Memory B cell (primary cell): ENCODE measurements around the gene RAB11FIP5.
"Not testable (repeated sequence)": the region's sequence is repeated elsewhere in the genome, so short reads cannot be mapped to it uniquely, and the experiment has no call there.

Experiments used
- ATAC-seq: fragments of 150-1000 bp; cut with Tn5 transposase; 2 replicates; pipeline ENCODE4 v1.10.0; 2021; ENCODE audit warnings: low read depth, mild to moderate bottlenecking, moderate library complexity
- DNase-seq, 2 donors: peaks; one replicate each; pipeline ENCODE4 v3.0.0; 2022; ENCODE audit warnings: low spot score in 2 of 2
- H3K27ac Mint-ChIP-seq: one replicate; pipeline ENCODE4 v1.8.0; 2022; ENCODE audit warnings: mild to moderate bottlenecking, moderate library complexity, mixed read lengths
- H3K27me3 Mint-ChIP-seq: one replicate; pipeline ENCODE4 v1.8.0; 2022; ENCODE audit warnings: mixed read lengths
- H3K36me3 Mint-ChIP-seq: one replicate; pipeline ENCODE4 v1.8.0; 2022; ENCODE audit warnings: mild to moderate bottlenecking, mixed read lengths
- H3K4me1 Mint-ChIP-seq: one replicate; pipeline ENCODE4 v1.8.0; 2022; ENCODE audit warnings: mixed read lengths
- H3K4me3 Mint-ChIP-seq: one replicate; pipeline ENCODE4 v1.8.0; 2022; ENCODE audit warnings: mild to moderate bottlenecking, moderate library complexity, mixed read lengths
- H3K9me3 Mint-ChIP-seq: one replicate; pipeline ENCODE4 v1.8.0; 2022; ENCODE audit warnings: mixed read lengths

RAB11FIP5 gene

GRCh38 chr2:73103018-73103542, 9.7 kb downstream of the RAB11FIP5 start:
- Mint-ChIP-seq H3K27ac (no peak overlapping the region), H3K27me3 (peaks cover 2% of the 10 kb centered on the region), H3K9me3 (no peaks in the 10 kb centered on the region), H3K4me1 (no peaks in the 10 kb centered on the region), H3K4me3 (no peak overlapping the region), H3K36me3 (no peaks in the 10 kb centered on the region)
- no peak for DNase-seq
- ATAC-seq: no peak

GRCh38 chr2:73101626-73102256, 11.0 kb downstream of the RAB11FIP5 start:
- Mint-ChIP-seq H3K27me3 (peaks cover 4% of the 10 kb centered on the region), H3K4me3 (no peak overlapping the region), H3K27ac (no peak overlapping the region), H3K36me3 (no peaks in the 10 kb centered on the region), H3K9me3 (no peaks in the 10 kb centered on the region), H3K4me1 (no peaks in the 10 kb centered on the region)
- DNase-seq: no peak
- no peak for ATAC-seq

DNA sequence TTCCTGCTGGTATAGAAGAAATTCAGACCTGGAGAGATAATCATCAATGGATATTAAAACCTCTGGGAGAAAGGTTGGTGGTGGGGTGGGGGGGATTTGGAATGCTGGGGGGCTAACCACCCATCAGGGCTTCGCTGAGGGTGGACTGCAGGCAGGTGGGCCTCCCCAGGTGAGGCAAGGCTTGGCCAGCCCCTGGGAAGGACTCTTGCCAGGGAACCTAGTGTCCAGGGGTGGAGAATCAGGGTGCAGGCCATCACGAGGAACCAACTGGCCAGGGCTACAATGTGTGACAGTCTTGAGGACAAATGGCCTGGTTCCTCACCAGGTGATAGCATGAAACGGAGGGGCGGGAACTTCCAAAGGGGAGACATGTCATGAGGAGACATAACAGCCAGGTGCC, 11.8 kb downstream of the RAB11FIP5 start:
- Mint-ChIP-seq H3K36me3 (no peaks in the 10 kb centered on the region), H3K27me3 (peaks cover 4% of the 10 kb centered on the region), H3K27ac (no peak overlapping the region), H3K4me3 (no peak overlapping the region), H3K9me3 (no peaks in the 10 kb centered on the region), H3K4me1 (no peaks in the 10 kb centered on the region)
- DNase-seq: no peak
- ATAC-seq: no peak

GRCh38 chr2:73099486-73099885, 13.3 kb downstream of the RAB11FIP5 start:
- DNase-seq (no peak), ATAC-seq (no peak)
- Mint-ChIP-seq H3K9me3 (no peaks in the 10 kb centered on the region), H3K36me3 (no peaks in the 10 kb centered on the region), H3K4me3 (no peak overlapping the region), H3K27ac (no peak overlapping the region), H3K27me3 (peaks cover 4% of the 10 kb centered on the region), H3K4me1 (no peaks in the 10 kb centered on the region)

- no peak overlapping the region for H3K27ac Mint-ChIP-seq
Observed at GRCh38 chr2:73095910-73096309, 16.8 kb downstream of the RAB11FIP5 start.

GRCh38 chr2:73093601-73094218, 19.0 kb downstream of the RAB11FIP5 start:
- not testable (repeated sequence) for H3K4me1 Mint-ChIP-seq, DNase-seq, ATAC-seq, H3K36me3 Mint-ChIP-seq, H3K4me3 Mint-ChIP-seq, H3K27ac Mint-ChIP-seq, H3K27me3 Mint-ChIP-seq, H3K9me3 Mint-ChIP-seq

More at GRCh38 chr2:73095910-73096309, 16.8 kb downstream of the RAB11FIP5 start:
- Mint-ChIP-seq H3K4me1 (no peaks in the 10 kb centered on the region), H3K27me3 (peaks cover 4% of the 10 kb centered on the region), H3K36me3 (no peaks in the 10 kb centered on the region), H3K9me3 (no peaks in the 10 kb centered on the region), H3K4me3 (no peak overlapping the region)
- no peak for ATAC-seq
- DNase-seq: no peak

DNA sequence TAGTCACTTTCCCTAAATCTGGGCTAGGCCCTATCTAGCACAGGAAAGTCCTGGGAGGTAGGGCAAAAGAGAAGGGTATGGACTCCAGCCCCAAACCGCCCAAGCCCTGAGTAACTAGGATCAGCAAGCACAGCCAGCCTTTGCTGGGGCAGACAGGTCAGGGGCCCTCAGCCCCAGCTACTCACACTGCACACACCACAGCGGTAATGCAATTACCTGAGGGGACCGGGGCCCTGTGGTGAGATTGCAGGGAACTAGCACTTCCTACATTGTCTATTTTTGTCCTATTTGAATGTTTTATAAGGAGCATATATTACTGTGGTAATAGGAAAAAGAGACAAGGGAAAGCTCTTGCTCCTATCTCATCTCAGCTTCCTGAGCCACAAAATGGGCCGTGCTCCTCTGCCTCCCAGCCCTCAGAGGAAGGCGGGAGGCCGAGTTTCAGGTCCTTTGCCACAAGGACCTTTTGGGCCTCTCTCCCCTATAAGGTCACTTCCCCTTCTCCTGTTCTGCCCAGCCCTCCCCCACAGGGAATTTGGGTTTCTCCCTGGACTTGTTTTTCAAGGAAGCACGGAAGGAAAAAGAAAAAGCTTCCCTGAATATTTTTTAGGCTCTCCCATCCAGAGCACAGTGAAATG, 20.5 kb downstream of the RAB11FIP5 start:
- H3K4me3 Mint-ChIP-seq: no peak overlapping the region
- no peak for DNase-seq
- no peak for ATAC-seq
- H3K36me3 Mint-ChIP-seq: no peaks in the 10 kb centered on the region
- H3K27ac Mint-ChIP-seq: no peak overlapping the region
- H3K9me3 Mint-ChIP-seq: no peaks in the 10 kb centered on the region
- H3K4me1 Mint-ChIP-seq: no peaks in the 10 kb centered on the region
- peaks cover 3% of the 10 kb centered on the region for H3K27me3 Mint-ChIP-seq

DNA sequence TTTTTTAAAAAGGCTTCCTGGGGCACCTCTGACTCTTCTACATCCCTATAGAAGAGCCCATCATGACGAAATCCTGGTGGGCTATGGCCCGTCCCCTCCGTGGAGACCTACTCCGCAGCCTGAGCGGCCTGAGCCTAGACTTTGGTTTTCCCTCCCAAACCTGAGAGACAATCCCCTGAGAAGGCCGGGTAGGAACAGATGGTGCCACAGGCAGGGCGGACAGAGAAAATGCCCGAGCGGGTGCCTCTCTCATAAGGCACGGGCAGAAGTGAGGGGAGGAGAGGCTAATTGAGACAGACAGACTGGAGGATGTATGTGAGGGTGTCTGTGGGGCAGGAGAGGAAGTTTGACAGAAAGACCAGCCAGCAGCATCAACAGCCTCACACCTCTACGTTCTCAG, 21.1 kb downstream of the RAB11FIP5 start:
- H3K4me1 Mint-ChIP-seq: no peaks in the 10 kb centered on the region
- no peak overlapping the region for H3K27ac Mint-ChIP-seq
- ATAC-seq: no peak
- H3K36me3 Mint-ChIP-seq: no peaks in the 10 kb centered on the region
- DNase-seq: no peak
- H3K27me3 Mint-ChIP-seq: peaks cover 2% of the 10 kb centered on the region
- H3K9me3 Mint-ChIP-seq: no peaks in the 10 kb centered on the region
- H3K4me3 Mint-ChIP-seq: no peak overlapping the region

DNA sequence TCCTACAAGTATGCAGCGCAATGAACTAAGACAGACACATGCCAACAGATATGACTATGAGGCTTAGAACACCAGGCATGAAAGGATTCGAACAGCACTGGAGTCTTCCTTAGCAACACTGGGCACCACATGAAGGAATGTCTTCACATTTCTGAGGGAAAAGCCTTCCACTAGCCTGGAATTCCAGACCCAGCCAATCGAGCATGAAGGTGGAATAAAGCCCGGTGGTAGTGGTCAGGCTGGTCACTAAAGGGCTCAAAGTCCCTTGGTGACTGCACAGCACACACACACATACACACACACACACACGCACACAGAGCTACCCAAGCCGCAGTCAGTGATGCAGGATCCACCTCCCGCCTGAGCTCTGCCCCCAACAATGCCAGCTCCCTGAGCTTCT, 21.6 kb downstream of the RAB11FIP5 start:
- Mint-ChIP-seq H3K36me3 (no peaks in the 10 kb centered on the region), H3K9me3 (no peaks in the 10 kb centered on the region), H3K27me3 (peaks cover 2% of the 10 kb centered on the region), H3K4me1 (no peaks in the 10 kb centered on the region), H3K4me3 (no peak overlapping the region), H3K27ac (no peak overlapping the region)
- no peak for DNase-seq
- no peak for ATAC-seq

- no peak overlapping the region for H3K27ac Mint-ChIP-seq
- H3K9me3 Mint-ChIP-seq: no peaks in the 10 kb centered on the region
- H3K27me3 Mint-ChIP-seq: peaks cover 2% of the 10 kb centered on the region
- H3K4me3 Mint-ChIP-seq: no peak overlapping the region
- no peak for ATAC-seq
- peaks cover 2% of the 10 kb centered on the region for H3K4me1 Mint-ChIP-seq
- no peak for DNase-seq
- no peaks in the 10 kb centered on the region for H3K36me3 Mint-ChIP-seq
Observed at GRCh38 chr2:73089270-73090030, 23.3 kb downstream of the RAB11FIP5 start.

DNA sequence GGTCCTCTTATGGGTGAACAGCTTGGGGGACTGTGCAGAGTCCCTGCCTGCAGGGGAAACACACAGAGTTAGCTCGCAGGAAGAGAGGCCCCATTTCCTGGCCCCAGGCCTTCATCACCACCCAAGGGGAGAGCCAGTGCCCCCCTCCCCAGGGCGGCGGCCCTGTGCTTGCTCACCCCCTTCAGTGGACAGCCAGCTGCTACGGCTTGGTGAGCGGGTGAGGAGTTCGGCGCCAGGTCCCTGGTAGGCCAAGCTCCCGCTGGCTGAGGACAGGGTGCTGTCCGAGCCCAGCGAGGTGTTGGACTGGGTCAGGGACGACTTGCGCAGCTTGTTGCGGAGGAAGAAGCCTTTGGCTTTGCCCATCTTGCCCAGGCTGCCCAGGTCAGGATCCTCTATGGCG, 24.0 kb downstream of the RAB11FIP5 start:
- Mint-ChIP-seq H3K4me1 (peaks cover 2% of the 10 kb centered on the region), H3K36me3 (no peaks in the 10 kb centered on the region), H3K27me3 (peaks cover 4% of the 10 kb centered on the region), H3K9me3 (no peaks in the 10 kb centered on the region), H3K4me3 (no peak overlapping the region), H3K27ac (no peak overlapping the region)
- DNase-seq: no peak
- ATAC-seq: no peak

DNA sequence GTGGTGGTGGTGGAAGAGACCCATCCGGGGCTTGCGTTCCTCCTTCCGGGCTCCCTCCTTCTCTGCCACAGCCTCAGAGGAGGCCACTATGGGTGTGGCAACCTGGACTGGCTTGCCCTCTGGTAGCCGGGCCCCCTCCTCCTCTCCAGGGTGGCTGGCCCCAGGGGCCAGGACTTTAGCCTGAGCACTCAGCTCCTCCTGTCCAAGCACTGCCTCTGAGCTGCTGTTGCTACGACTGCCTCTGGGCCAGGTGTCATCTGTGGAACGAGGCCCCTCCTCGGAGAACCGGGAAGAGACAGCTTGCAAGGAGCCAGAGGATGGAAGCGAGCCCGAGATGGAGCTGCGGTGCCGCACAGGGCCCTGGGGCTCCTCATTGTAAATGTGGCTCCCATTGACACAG, 24.5 kb downstream of the RAB11FIP5 start:
- Mint-ChIP-seq H3K9me3 (no peaks in the 10 kb centered on the region), H3K36me3 (no peaks in the 10 kb centered on the region), H3K27ac (no peak overlapping the region), H3K27me3 (peaks cover 4% of the 10 kb centered on the region), H3K4me1 (peaks cover 2% of the 10 kb centered on the region), H3K4me3 (no peak overlapping the region)
- ATAC-seq (no peak), DNase-seq (no peak)

DNA sequence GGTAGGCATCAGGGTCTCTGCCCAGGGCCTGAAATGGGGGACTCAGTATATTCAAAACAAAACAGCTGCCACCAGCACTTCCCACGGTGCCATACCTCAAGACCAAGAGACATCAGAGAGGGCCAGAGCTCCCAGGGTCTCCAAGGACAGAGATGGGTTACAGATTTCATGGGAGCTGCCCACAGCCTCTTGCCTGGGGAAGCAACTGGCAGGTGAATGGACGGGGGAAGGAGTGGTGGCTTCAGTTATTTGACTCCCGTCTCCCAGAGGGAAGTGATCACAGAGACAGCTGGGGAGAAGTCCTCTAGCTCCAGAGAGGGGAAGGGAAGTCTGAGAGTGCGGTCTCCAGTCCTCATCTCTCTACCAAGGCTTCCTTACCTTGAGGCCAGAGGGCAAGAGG, 25.4 kb downstream of the RAB11FIP5 start:
- Mint-ChIP-seq H3K4me3 (no peak overlapping the region), H3K27ac (no peak overlapping the region), H3K36me3 (no peaks in the 10 kb centered on the region), H3K27me3 (peaks cover 4% of the 10 kb centered on the region), H3K9me3 (no peaks in the 10 kb centered on the region), H3K4me1 (peaks cover 2% of the 10 kb centered on the region)
- no peak for DNase-seq
- no peak for ATAC-seq

- peak; percentile 96 for ATAC-seq
- no peak overlapping the region for H3K4me3 Mint-ChIP-seq
- peak; percentile 72 to 76 for DNase-seq
- H3K27me3 Mint-ChIP-seq: peaks cover 4% of the 10 kb centered on the region
- no peak overlapping the region for H3K27ac Mint-ChIP-seq
- H3K9me3 Mint-ChIP-seq: no peaks in the 10 kb centered on the region
- H3K36me3 Mint-ChIP-seq: no peaks in the 10 kb centered on the region
- H3K4me1 Mint-ChIP-seq: peaks cover 2% of the 10 kb centered on the region
Observed at GRCh38 chr2:73085691-73086090, 27.1 kb downstream of the RAB11FIP5 start.
